ENCODE results near the gene ATP6V0A4.

DNA sequence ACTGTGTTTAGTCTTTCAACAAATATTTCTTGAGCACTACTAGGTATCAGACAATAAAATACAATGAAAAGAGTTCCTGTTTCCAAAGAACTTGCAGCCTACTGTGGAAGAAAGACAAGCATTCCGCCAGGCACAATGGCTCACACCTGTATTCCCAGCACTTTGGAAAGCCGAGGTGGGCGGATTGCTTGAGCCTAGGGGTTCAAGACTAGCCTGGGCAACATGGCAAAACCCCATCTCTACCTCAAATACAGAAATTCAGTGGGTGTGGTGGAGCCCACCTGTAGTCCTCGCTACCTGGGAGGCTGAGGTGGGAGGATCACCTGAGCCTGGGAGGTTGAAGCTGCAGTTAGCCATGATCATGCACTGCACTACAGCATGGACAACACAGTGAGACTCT lies 102.9 kb downstream of the ATP6V0A4 start:
- TF ChIP-seq EZH2 (IDR thresholded peaks at IDR 0.05; ENCODE audit: insufficient read depth, poor library complexity, severe bottlenecking), result no peak
- TF ChIP-seq EZH2phosphoT487 (IDR thresholded peaks at IDR 0.05; ENCODE audit: insufficient read depth, low read depth), result no peak

Measured in GM23248 (cell line).